ENCODE results near the gene SYNDIG1.

- TF ChIP-seq POLR2A (IDR thresholded peaks at IDR 0.05; ENCODE audit: low read length) (no peak), GATA1 (IDR thresholded peaks at IDR 0.05; ENCODE audit: low read depth, low read length) (no peak)
Measured at GRCh38 chr20:24637941-24638340, 168.5 kb downstream of the SYNDIG1 start.
